H1 (cell line): ENCODE data around the gene CXCR3. TPM values are rescaled to one million over a fixed set of nuclear protein-coding genes. Genes with fewer than 3 reads are reported as not detected.

ENCODE experiments used
- BACH1 ChIP-seq: IDR thresholded peaks from 2 replicates; pipeline ENCODE4 v1.6.1; 2012; ENCODE audit warnings: low read length, improper control_type of control experiment
- TCF12 ChIP-seq: IDR thresholded peaks from 2 replicates; pipeline ENCODE4 v1.6.1; 2011; ENCODE audit warnings: low read depth, mild to moderate bottlenecking, low read length
- polyA plus RNA-seq, 7 experiments: library from polyadenylated mRNA; depleted of rRNA in 3 of 7; stranded (reverse) in 5 of 7; unstranded in 2 of 7; fragments of >200 nt in 5 of 7; fragments of 200-250 nt in 2 of 7; gene quantifications; 1 replicate in 5 of 7; 2 replicates in 1 of 7; 4 replicates in 1 of 7; pipeline versions ENCODE4 v1.2.1 to v1.2.3, GENCODE V29; 2011 to 2013; ENCODE audit warnings: missing spikeins in 2 of 7, mixed read lengths in 2 of 7
- total RNA-seq: library from RNA; stranded (reverse); fragmentation: NEBNext Ultra II Directional; extraction: Animal tissue kit (Norgen Biotek cat#: 25700); gene quantifications from 2 replicates; pipeline ENCODE4 v1.2.1, GENCODE V29; 2021

CXCR3 gene
- total and polyA plus RNA-seq, 2 of the 8 experiments (the other 6 are each of a cell fraction or from before 2014, with no cell fraction given) = not detected

- TF ChIP-seq TCF12 = no peak
- TF ChIP-seq BACH1 = no peak
Observed at GRCh38 chrX:71619193-71619592, 882 bp upstream of the CXCR3 start (continued).
